K562 (cell line): ENCODE results near the gene GCK. TPM values are rescaled to one million over a fixed set of nuclear protein-coding genes. Genes with fewer than 3 reads are reported as not detected.

Source experiments
- ATAC-seq: fragments of 200-7000 bp; cut with Tn5 transposase; 3 replicates; pipeline ENCODE4 v1.9.1; 2020; ENCODE audit warnings: moderate library complexity
- BruUV-seq: library from RNA; stranded (reverse); fragments of 400-500 nt; replicated peaks from 2 replicates; lab custom pipeline; 2021; lab: Mats Ljungman, UMichigan
- CTCF ChIA-PET: fragments of 300-600 bp; formaldehyde crosslinking; extraction: SDS; loops from one replicate; lab custom pipeline; 2021; ENCODE audit warnings: low intra/inter-chr PET ratio; lab: Yijun Ruan, JAX
- POLR2A ChIA-PET: fragments of 300-600, 350-650 bp; sonication (Branson Sonifier 250); formaldehyde crosslinking; extraction: SDS; loops from one replicate; lab custom pipeline; 2021; ENCODE audit warnings: antibody characterized with exemption, inconsistent platforms; lab: Yijun Ruan, JAX
- DNase-seq, 4 experiments: peaks; one replicate each; pipeline versions ENCODE4 v3.0.0 to v3.0.0-alpha.2; 2011 to 2018; ENCODE audit warnings: low spot score in 3 of 4, mixed read lengths in 3 of 4; ENCODE audit errors: extremely low read depth in 1 of 4
- FAIRE-seq: peaks from 2 replicates; lab custom pipeline; 2011; peaks lifted over from hg19 to GRCh38; lab: Jason Lieb, UNC
- H2AFZ ChIP-seq: 2 replicates; pipeline ENCODE4 v1.6.0; 2011; ENCODE audit warnings: low read depth, low read length, control low read depth, inconsistent platforms
- H3K27ac ChIP-seq: fragments of 200-600 bp; 3 replicates; pipeline ENCODE4 v1.8.0; 2011; ENCODE audit warnings: low read depth, mild to moderate bottlenecking, control low read depth, inconsistent platforms, low read length, moderate library complexity, mixed read lengths; ENCODE audit errors: extremely low read depth
- H3K27me3 ChIP-seq, 2 experiments: fragments of 300-600 bp in 1 of 2; 2 replicates in 1 of 2; 3 replicates in 1 of 2; pipeline versions ENCODE4 v1.6.0 to v1.8.0; 2011; ENCODE audit warnings: inconsistent platforms in 2 of 2, low read length in 2 of 2, mild to moderate bottlenecking in 1 of 2, mixed read lengths in 1 of 2, moderate library complexity in 1 of 2; ENCODE audit not compliant: control insufficient read depth in 2 of 2, insufficient read depth in 2 of 2
- H3K36me3 ChIP-seq: fragments of 300-600 bp; 3 replicates; pipeline ENCODE4 v1.8.0; 2011; ENCODE audit warnings: mild to moderate bottlenecking, low read length, inconsistent platforms; ENCODE audit not compliant: control insufficient read depth, insufficient read depth
- H3K4me1 ChIP-seq, 2 experiments: fragments of 200-600 bp in 1 of 2; replicated peaks in 1 of 2; 2 replicates in 1 of 2; 3 replicates in 1 of 2; pipeline versions ENCODE4 v1.5.1 to v1.8.0; 2011; ENCODE audit warnings: inconsistent platforms in 2 of 2, low read length in 2 of 2, mild to moderate bottlenecking in 1 of 2, mixed read lengths in 1 of 2, moderate library complexity in 1 of 2; ENCODE audit not compliant: control insufficient read depth in 2 of 2, insufficient read depth in 2 of 2
- H3K4me2 ChIP-seq: 2 replicates; pipeline ENCODE4 v1.6.1; 2011; ENCODE audit warnings: low read length, control low read depth, inconsistent platforms, mixed read lengths; ENCODE audit not compliant: insufficient read depth
- H3K4me3 ChIP-seq: fragments of 200-600 bp; sonication (generic), shearing (Covaris generic); 2 replicates; pipeline ENCODE4 v1.5.1; 2016; ENCODE audit warnings: control low read depth, inconsistent platforms
- H3K79me2 ChIP-seq: fragments of 200-600 bp; 3 replicates; pipeline ENCODE4 v1.8.0; 2011; ENCODE audit warnings: low read length, inconsistent platforms; ENCODE audit not compliant: control insufficient read depth, insufficient read depth
- H3K9ac ChIP-seq, 2 experiments: 2 replicates each; pipeline versions ENCODE4 v1.6.0 to v1.6.1; 2011; ENCODE audit warnings: low read depth in 2 of 2, low read length in 2 of 2, control low read depth in 1 of 2, inconsistent platforms in 1 of 2, mild to moderate bottlenecking in 1 of 2, mixed read lengths in 1 of 2; ENCODE audit not compliant: insufficient read depth in 1 of 2
- H3K9me1 ChIP-seq: one replicate; pipeline ENCODE4 v1.6.0; 2011; ENCODE audit warnings: inconsistent platforms, mild to moderate bottlenecking, low read length, moderate library complexity; ENCODE audit not compliant: control insufficient read depth, insufficient read depth
- H3K9me3 ChIP-seq: replicated peaks from 2 replicates; pipeline ENCODE4 v1.5.1; 2011; ENCODE audit warnings: low read depth, low read length, inconsistent platforms; ENCODE audit not compliant: control insufficient read depth, insufficient read depth
- H4K20me1 ChIP-seq: replicated peaks from 2 replicates; pipeline ENCODE4 v1.6.1; 2011; ENCODE audit warnings: low read length, inconsistent platforms, mixed read lengths; ENCODE audit not compliant: control insufficient read depth, insufficient read depth
- ZNF212 ChIP-seq: fragments of 450-650 bp; formaldehyde crosslinking; IDR thresholded peaks from 2 replicates; pipeline ENCODE4 v1.4.0; 2020; ENCODE audit warnings: mild to moderate bottlenecking
- WGBS: fragments of 100-300 bp; shearing (Covaris generic); methylation state at CpG from one replicate; pipeline ENCODE4 v1.1.6; 2016; ENCODE audit warnings: low coverage, mixed read lengths; ENCODE audit not compliant: insufficient coverage; ENCODE audit errors: missing lambda C conversion rate; 5-methylcytosine and 5-hydroxymethylcytosine counted together
- in situ Hi-C: fragments of 300-500 bp; cut with MboI; formaldehyde crosslinking; loops from 4 replicates; pipeline ENCODE4 v1.15.0; 2018; ENCODE audit warnings: inconsistent platforms, mixed read lengths
- intact Hi-C: fragments of 100-400 bp; cut with micrococcal nuclease; formaldehyde crosslinking; loops from 2 replicates; pipeline ENCODE4 v1.14.2; 2022
- polyA plus RNA-seq, 8 experiments: library from polyadenylated mRNA; depleted of rRNA in 4 of 8; stranded (reverse) in 5 of 8; unstranded in 3 of 8; fragments of >200 nt; fragmentation: Nextera tagmentation in 2 of 8; fragmentation: Illumina TruSeq in 1 of 8; extraction: Ambion mirVana in 2 of 8; extraction: Trizol in 1 of 8; gene quantifications; 2 replicates each; pipeline versions ENCODE4 v1.2.1 to v1.2.3, GENCODE V29; 2011 to 2014; ENCODE audit warnings: inconsistent platforms in 1 of 8, missing spikeins in 1 of 8
- total RNA-seq, 7 experiments: library from RNA; depleted of rRNA in 6 of 7; stranded (reverse); fragments of >200 nt in 6 of 7; fragmentation: Illumina TruSeq in 2 of 7; extraction: Trizol in 2 of 7; gene quantifications; 2 replicates each; pipeline versions ENCODE4 v1.2.1 to v1.2.3, GENCODE V29; 2011 to 2021; ENCODE audit warnings: low replicate concordance in 1 of 7
- TF ChIP-seq, protein P1 (sequence below): fragments of 450-650 bp; conservative IDR thresholded peaks from 2 replicates; pipeline ENCODE4 v1.6.1; 2016; ENCODE audit warnings: missing genetic modification characterization, low read depth, mild to moderate bottlenecking, control low read depth, missing compliant biosample characterization

Gene GCK
- total and polyA plus RNA-seq, 9 of the 15 experiments (the other 6 are each of a cell fraction or from before 2014, with no cell fraction given): 0.11 to 0.55 (median 0.16) TPM; not detected in 3

DNA sequence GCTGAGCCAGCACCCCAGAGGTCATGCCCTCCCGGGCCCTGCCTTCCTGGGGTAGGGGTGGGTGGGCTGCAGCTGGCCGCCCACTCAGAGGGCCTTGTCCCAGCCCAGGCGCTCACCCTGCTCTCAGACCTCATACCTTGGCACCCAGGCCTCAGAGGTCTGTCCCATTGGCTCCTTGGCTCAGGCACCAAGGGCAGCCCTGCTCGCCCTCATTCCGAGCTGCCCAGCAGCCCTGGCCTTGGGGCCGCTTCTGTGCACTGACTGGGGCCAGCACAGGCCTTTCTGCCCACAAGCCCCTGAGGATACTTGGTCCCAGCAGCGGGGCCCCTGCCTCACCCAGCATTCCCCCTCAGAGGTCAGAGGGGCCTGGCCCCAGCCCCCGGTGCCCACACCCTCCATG, 45.8 kb upstream of the GCK start:
- no TSS peak for BruUV-seq
- FAIRE-seq (no peak), ATAC-seq (no peak), DNase-seq (no peak)
- no peak overlapping the region for H3K4me3 ChIP-seq
- no peaks in the 10 kb centered on the region for H3K79me2 ChIP-seq
- H3K9me1 ChIP-seq: no peaks in the 10 kb centered on the region
- peaks cover 9% of the 10 kb centered on the region; the same call in 1 of the 2 replicates for H4K20me1 ChIP-seq
- H3K4me1 ChIP-seq: peaks cover 0 to 54% of the 10 kb centered on the region in 2 experiments; a peak in 2 of 5 replicates
- POLR2A ChIA-PET: interaction anchor here (0.6 to 0.7 kb wide), 2 partner anchors 139 to 245 kb away, joined by 3 to 4 read pairs; no protein-coding TSS in a partner anchor
- no peak overlapping the region for H3K27ac ChIP-seq
- no peaks in the 10 kb centered on the region for H3K9me3 ChIP-seq
- no peak for TF ChIP-seq ZNF212 (CRISPR knock-in tag)
- TF ChIP-seq, protein P1, sequence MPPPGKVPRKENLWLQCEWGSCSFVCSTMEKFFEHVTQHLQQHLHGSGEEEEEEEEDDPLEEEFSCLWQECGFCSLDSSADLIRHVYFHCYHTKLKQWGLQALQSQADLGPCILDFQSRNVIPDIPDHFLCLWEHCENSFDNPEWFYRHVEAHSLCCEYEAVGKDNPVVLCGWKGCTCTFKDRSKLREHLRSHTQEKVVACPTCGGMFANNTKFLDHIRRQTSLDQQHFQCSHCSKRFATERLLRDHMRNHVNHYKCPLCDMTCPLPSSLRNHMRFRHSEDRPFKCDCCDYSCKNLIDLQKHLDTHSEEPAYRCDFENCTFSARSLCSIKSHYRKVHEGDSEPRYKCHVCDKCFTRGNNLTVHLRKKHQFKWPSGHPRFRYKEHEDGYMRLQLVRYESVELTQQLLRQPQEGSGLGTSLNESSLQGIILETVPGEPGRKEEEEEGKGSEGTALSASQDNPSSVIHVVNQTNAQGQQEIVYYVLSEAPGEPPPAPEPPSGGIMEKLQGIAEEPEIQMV: no peak
- H3K9ac ChIP-seq: no peak overlapping the region
- H3K27me3 ChIP-seq: peaks cover 38 to 98% of the 10 kb centered on the region in 2 experiments
- no peaks in the 10 kb centered on the region for H3K36me3 ChIP-seq
- no peak overlapping the region for H3K4me2 ChIP-seq
- CTCF ChIA-PET: no interaction called here
- WGBS: 2% methylated on average over 8 of the region's 8 CpGs
- in situ Hi-C loops (no loop called here), intact Hi-C loops (no loop called here)
- no peak overlapping the region for H2AFZ ChIP-seq
